Left hindlimb (tissue), 1 donor: ENCODE measurements around the gene COLQ.
"Not testable (repeated sequence)": the region's sequence is repeated elsewhere in the genome, so short reads cannot be mapped to it uniquely, and the experiment has no call there.

Experiments used
- DNase-seq: peaks from one replicate; pipeline ENCODE4 v3.0.0-alpha.2; 2018

The COLQ gene

DNA sequence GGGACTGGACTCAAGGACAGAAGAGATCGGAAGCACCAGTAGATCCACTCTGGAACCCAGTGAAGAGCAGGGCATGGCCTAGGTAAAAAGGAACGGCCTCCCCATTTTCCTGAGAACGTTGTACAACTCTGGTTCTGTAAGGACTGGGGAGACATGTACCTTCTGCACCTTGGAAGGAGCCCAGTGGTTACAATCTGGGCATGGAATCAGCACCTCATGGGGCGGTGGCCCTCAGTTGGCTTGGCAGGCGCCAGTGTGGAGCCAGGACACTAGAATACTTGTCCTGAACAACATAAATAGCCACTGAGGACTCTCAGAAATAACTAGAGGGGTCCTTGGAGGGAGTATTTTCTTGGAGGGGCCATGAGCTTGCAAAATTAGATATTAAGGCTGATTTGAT, 68.5 kb downstream of the COLQ start:
- DNase-seq = no peak

DNA sequence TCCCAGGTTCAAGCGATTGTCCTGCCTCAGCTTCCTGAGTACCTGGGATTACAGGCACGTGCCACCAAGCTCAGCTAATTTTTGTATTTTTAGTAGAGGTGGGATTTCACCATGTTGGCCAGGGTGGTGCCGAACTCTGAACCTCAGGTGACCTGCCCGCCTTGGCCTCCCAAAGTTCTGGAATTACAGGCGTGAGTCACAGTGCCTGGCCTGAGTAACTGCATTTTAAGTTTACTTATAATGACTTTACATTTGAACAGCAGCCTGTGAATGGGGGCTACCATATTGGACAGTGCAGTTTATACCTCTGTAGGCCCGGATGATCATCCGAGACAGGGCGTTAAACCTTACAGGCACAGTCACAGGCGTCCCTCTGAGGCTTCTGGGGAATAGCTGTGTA, 69.3 kb downstream of the COLQ start:
- no peak for DNase-seq

DNA sequence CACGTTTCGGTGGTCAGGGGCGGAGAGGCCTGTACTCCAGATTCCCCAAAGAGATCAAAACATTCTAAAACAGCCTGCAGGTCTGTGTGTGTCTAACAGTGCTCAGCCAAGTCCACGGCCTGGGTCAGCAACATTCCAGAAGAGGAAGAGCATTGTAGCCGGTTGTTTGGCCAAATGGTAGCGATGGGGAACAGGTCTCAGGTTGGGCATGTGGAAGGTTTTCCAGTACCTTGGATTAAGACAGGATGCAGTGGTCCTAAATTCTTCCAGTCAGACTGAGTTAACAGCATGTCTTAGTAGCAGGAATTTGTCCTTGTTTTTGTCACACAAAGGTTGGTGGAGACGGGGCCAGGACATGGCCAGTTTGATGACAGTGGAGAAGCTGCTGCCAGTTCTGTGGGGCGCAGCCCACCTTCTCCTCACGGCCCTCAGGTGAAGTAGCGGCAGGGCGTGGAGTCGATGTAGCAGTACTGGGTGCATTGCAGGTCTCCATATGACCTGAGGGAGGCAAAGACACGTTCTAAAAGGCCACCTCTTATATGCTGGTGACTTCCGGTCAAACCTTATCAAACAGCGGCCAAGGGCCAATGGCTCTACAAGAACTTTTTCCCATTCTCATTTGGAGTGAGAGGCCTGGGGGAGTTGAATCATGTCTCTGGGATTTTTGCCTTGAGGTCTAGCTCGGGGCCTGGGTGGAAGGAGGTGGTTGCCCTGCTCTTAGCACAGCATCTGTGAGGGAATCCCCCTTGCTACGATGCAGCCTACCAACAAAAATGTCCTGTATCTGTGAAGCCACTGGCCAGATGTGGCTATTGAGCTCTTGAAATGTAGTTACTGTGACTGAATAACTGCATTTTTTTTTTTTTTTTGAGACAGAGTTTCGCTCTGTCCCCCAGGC, 70.0 kb downstream of the COLQ start:
- no peak for DNase-seq

DNA sequence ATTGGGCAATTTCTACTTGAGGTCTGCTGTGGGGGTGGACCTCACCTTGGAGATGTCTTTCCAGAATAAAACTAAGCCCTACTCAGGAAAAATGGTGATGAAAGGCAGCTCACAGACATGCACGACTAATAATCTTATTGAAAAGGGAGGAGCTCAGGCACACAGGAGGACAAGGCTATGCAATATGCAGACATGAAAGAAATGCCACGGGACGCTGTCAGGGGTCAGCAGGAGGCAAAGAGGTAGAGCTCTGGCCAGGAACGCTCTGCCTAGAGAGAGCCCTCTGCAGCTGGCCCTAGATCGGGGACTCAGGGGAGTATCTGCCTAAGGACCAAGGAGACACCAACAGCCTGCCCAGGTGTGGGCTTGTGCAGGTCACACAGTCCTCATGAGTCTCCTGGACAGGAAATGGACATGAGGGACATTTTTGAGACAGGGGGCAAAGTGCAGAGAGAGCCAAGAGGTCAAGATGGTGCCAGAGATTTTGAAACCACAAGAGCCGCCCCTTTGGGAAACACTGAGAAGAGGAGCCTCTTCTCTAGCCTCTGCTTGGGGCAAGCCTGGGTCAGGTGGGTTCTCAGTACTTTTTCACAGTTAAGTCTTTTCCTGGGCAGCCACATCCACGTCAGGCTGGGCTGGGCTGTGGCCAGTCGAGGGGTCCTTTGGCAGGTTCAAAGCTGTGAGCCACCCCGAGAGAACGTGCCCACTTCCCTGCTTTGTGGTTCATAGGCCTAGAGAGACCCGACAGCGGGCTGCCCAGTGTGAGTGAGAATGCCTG, 70.9 kb downstream of the COLQ start:
- no peak for DNase-seq

DNA sequence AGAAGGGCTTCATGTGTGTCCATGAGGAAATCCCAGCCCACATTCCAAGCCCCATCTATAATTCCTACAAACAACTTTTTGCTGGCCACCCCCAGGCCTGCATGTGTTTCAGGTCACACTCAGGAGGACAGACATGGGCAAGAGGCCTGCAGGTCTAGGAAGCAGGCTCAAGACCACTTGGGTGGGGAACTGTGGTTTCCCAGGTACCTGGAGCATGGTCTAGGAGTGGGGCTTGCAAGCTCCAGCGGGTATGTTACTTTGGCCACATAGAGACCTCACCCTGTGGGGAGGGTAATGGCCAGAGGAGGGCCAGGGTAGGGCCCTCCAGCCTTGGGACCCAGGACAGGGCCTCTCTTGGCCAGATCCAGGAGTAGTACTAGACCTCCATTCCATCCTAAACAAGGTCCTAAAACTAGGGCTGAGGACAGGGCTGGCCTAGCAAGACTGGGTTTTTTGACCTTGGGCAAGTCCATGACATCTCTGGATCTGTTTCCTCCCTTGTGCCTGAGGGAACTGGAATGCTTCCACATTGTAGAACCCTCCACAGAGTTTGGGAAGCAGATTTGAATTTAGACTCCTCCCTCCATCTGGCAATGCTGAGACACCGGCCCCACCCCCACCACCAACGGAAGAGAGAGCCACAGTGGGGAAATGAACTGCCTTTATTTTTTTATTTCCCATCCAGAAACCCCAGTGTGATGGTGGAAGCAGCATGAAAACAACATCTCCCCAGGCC, 71.8 kb downstream of the COLQ start:
- DNase-seq = no peak

DNA sequence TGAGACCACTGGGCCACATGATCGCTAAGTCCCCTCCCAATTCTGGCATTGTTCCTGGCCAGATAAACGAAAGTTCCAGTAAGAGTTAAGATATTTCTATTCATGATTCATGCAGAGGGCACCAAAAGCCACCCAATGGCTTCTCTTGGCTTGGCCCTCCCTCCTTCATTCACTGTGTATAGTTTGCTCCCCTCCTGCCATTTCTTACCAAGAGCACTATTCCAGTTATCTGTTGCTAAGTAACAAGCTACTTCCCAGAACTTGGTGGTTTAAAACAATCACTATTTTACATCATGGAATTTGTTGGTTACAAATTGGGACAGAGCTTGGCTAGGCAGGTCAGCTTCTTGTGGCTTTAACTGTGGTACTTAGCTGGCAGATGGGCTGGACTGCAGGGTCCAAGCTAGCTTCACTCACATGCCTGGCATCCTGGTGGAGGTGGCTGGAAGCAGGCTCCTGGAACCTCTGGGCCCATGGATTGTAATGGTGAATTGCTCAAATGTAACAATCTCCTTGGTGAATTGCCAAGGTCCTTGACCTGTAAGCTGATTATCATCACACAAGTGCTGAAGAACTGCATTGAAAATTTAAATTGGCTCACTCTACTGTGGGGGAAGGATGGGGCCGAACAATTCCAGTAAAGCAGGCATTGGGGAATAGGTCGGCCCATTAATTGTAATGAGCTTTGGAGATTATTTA, 77.5 kb downstream of the COLQ start:
- DNase-seq = no peak

DNA sequence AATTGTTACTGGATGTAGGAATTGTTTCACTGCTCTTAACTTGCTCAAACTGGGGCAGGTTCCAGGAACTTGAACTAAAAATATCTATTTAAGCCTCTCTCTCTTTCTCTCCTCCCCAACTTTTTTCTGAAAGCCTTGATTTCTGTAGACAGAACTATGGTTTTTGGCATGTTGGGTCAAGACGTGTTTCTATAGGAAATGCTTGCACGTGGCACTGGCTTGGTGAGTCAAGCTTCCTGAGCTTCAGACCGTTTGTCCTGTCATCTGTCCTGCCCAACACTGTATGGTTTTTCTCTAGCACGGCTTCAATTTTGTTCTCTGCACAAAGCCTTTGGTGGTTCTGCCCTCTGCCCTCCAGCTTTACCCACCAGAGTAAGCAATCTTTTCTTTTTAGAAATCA, 80.6 kb downstream of the COLQ start:
- no peak for DNase-seq

DNA sequence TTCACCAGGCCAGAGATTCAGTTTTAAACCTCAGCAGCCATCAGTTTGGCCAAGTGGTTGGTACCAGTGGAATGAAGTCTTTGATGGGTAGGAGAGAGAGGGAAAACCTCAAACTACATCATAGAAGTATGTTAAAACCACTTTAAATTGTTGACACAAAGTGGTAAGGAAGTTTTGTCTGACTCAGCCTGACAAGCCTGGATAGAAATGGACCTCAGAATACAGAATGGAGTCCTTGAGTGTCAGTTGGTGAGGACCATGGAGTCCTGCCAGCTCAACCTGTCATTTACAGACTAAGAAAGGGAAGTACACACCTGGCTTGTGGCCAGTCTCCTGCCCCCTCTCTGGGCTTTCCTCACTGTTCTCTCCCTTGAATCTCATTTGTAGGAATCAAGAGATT, 82.0 kb downstream of the COLQ start:
- DNase-seq = no peak

DNA sequence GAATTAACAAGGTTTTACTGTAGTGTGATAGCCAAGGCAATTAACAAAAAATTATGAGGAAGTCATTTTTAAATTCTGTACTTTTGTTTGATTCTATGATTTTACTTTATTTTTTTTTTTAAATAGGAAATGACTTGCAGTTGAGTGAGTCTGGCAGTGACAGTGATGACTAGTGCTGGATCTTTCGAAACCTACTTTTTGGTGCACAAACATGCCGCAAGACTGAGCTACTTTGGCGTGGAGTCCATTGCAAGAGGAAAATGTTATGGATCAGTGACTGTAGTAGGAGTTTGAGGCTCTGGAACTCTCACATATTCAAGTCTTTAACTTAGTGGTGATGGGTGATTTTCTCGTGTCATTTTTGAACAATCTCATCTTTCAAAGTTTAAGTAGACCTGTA, 82.5 kb downstream of the COLQ start:
- no peak for DNase-seq

DNA sequence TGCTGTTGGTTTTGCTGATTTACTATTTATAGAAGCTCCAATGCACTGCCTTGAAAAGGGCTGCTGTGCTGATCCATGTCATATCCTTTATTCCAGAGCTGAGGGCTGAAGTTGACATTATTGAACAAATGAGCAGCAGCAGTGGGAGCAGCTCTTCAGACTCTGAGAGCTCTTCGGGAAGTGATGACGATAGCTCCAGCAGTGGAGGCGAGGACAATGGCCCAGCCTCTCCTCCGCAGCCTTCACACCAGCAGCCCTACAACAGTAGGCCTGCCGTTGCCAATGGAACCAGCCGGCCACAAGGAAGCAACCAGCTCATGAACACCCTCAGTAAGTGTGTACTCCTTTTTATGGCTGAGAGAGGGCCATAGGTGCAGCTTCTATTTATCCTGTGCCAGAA, 85.3 kb downstream of the COLQ start:
- no peak for DNase-seq

DNA sequence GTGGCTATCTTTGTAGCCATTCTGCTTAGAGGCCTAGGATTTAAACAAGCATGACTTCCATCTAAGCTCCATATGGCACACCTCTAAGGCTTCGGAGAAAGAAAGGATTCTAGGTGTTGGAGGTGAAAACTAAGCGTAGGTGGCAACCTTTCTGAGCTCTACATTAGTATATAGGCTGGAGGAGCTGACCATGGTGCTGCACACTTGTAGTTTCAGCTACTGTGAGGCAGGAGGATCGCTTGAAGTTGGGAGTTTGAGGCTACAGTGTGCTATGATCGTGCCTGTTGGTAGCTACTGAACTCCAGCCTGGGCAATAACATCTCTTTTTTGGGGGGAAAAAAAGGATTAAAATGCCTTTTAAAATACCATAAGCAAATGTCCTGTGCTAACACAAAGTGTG, 86.8 kb downstream of the COLQ start:
- no peak for DNase-seq

DNA sequence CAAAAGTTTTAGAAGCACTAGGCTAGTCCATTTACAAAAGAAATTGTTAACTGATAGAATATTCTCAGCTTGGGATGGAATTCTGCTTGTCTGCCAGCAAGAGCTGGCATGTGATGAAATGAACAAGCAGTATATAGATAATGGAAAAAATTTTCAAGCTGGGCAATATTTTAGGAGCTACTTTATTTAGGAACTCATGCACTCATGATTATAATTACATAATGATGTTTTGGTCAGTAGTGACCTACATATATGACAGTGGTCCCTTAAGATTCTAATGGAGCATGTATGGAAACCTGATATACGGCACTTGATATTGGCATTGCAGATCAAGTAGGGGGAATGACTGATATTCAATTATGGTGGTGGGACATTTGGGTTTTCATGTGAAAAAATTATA, 88.0 kb downstream of the COLQ start:
- no peak for DNase-seq

DNA sequence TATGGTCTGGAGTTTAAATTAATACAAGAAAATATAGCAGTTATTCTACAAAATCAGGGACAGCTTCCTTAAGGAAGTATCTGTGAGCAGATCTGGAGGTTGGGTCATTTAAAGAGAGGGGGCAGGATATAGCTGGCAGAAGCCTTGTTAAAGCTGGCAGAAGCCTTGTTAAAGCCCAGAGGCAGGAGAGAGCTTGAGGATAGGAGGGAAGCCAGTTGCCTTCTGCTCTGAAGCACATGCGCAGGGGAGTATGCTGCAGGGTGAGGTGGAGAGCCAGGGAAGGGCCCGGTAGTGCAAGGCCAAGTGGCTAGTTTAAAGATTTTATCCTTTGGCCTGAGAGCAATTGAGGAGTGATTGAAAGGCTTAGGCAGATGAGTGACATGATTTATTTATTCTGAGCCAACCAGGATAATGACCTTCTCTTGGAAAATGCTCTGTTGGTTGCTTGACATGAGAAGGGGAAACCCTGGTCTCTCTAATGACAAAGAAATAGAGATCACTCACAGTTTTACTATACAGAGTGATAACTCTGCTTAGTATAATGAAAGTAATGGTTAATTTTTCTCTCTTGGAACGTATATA, 90.2 kb downstream of the COLQ start:
- no peak for DNase-seq

DNA sequence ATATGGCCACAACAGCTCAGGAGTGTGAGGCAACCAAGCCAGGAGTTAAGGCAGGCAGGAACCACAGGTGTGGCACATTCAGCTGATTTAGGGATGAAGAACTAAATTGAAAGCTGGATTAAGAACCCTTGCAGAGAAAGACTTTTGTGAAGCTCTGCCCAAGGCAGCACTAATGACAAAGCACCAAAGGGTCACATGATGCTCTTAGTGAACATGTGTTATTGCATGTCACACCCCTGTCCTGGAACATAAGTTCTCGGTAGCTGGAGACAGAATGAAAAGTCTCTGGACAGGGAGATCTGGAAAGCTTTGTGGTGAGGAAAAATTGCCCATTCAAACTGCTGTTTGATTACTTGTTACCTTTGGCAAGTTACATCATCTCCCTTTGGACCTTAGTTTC, 90.9 kb downstream of the COLQ start:
- no peak for DNase-seq

DNA sequence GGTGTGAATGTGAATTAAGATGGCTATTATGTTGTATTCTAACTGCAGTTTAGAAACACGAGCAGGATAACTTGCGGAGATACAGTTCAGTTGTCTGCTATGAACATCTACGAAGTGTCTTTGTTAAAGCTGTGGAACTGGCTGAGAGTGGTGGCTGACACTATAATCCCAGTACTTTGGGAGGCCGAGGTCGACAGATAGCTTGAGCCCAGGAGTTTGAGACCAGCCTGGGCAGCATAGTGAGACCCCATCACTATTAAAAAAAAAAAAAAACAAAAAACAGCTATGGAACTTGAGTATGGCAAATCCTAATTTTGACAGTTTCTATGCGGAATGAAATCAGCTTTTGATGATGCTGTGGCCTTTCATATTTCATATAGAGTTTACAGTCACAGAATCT, 92.4 kb downstream of the COLQ start:
- DNase-seq = no peak

DNA sequence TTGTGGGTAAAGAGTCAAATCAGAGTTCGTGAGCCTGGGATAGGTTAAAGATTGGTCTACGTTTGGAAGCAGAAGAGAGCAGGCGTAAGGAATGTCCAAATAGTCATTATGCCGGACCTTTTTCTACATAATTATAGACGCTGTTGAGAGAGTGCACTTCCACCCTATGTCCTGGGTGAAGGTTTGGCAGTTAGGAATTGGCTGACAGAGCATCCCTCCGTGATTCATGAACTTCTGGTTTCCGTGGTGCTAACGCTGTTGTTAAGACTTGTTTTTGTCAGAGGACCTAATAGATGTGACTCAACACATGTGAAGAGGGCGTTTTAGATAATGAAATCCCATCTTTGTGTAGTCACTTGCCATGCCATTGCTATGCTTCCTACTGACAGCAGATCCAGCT, 93.0 kb downstream of the COLQ start:
- no peak for DNase-seq

DNA sequence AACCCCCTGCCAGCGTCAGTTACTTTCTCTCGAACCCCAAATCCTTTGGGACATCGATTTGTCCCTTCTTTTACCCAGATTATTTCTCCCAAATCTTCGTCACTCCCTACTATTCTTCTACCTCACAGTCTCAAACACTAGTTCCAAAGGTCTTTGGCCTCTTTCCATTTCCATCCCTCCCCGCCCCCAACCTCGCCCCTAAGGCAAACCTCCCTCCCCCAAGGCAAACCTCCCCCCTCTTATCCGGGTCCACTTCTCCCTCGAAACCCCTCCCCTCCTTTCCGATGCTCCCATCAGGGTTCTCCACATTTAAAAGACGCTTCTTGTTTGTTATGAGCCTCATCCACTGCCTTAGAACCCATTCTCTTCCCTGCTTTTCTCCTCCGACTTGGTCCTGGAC, 93.5 kb downstream of the COLQ start:
- no peak for DNase-seq

DNA sequence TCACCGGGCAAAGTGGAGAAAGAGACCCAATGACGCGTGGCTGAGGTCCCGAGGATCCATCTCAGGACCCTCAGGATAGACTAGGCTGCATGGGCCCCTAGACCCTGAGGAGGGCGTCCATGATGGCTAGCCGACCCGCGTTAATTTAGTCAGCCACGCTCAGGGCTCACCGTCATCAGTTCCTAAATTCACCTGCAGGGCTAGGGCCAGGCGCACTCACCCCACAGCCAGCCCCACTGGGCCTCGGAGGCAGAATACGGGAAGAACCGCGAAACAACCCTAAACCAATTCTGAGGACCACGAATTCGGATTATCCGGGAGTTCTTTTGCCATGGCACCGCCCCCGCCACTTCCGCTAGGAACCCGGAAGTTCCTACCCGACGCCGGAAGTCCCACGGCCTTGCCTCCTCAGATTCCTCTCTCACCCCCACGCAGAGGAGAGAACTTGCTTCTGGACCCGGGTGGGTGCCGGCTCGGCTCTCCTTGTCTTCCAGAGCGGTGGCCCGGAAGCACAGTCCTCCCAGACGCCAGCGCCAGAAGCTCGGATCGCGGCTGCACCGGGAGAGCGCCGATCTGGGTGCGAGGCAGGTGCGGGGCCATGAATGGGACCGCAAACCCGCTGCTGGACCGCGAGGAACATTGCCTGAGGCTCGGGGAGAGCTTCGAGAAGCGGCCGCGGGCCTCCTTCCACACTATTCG, 94.2 kb downstream of the COLQ start, which contains the start of the genes EAF1 and METTL6:
EAF1 (plus strand) TSS at position 417 of the 699 bp plus-strand sequence; CDS start at position 599, 182 bp downstream.
METTL6 (minus strand) TSS at position 363 of the 699 bp plus-strand sequence. CDS start 1,033 bp downstream, outside the sequence.
- peak; percentile 87 for DNase-seq

DNA sequence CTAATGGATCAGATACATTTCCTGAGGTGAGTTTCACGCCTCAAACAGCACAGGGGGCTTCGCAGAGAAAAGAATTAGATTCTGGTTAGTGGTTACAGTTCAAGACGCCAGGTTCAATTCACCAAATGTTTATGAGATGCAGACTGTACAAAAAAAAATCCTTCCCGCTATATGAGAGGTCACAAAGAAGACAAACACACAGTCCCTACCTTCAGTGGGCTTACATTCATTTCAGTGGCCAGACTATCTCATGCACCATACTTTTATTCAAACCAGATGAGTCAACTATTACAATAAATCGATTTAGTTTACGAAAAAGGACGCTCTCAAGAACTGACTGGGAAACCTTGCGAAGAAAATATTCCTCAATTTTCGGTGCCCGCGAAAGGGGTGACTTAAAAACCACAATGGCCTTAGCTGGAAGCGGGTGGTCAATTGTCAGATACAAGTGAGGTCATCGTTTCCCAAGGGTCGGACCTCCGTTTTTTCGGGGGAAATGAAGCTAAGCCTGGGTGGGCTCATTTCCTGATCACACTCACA, 94.9 kb downstream of the COLQ start:
- no peak for DNase-seq

DNA sequence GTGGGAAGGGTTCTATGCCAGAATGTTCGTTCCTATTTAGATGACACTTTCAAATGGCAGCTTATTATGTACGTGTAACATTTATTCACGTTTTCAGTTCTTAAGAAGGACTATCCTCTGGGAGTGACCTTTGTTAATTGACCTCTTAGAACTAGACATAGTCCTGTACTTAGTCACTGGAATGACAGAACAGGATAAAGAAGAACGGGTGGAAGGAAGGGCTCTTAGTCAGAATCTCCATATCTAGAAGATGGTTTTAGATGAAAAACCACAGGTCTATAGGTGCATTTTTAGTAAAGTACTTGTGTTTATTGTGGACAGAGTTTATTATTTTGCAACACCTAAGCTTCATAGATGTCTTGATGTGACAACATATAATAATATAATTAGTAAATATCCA, 100.6 kb downstream of the COLQ start:
- no peak for DNase-seq

DNA sequence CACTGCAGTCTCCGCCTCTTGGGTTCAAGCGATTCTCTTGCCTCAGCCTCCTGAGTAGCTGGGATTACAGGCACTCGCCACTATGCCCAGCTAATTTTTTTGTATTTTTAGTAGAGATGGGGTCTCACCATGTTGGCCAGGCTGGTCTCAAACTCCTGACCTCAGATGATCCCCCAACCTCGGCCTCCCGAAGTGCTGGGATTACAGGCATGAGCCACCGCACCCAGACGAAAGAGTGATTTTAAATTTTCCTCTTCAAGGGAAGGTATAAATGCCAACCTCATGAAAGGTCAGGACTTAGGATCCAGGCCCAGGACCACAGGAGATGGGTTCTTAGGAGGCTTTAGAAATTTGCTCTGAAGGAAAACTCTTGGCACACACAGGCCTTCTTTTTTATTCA, 110.5 kb downstream of the COLQ start:
- DNase-seq = not testable (repeated sequence)
